Measurements from ENCODE around the gene MDFIC.

The MDFIC gene

GRCh38 chr7:114890561-114890960 is 31.3 kb upstream of the MDFIC start:
- H3K27ac ChIP-seq = no peak overlapping the region
- TF ChIP-seq, protein P1, sequence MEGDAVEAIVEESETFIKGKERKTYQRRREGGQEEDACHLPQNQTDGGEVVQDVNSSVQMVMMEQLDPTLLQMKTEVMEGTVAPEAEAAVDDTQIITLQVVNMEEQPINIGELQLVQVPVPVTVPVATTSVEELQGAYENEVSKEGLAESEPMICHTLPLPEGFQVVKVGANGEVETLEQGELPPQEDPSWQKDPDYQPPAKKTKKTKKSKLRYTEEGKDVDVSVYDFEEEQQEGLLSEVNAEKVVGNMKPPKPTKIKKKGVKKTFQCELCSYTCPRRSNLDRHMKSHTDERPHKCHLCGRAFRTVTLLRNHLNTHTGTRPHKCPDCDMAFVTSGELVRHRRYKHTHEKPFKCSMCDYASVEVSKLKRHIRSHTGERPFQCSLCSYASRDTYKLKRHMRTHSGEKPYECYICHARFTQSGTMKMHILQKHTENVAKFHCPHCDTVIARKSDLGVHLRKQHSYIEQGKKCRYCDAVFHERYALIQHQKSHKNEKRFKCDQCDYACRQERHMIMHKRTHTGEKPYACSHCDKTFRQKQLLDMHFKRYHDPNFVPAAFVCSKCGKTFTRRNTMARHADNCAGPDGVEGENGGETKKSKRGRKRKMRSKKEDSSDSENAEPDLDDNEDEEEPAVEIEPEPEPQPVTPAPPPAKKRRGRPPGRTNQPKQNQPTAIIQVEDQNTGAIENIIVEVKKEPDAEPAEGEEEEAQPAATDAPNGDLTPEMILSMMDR (conservative IDR thresholded peaks at IDR 0.05) = no peak

- H3K27ac ChIP-seq = no peak overlapping the region
- TF ChIP-seq, protein P1 (conservative IDR thresholded peaks at IDR 0.05) = no peak
These were observed 21.8 kb upstream of the MDFIC start for GRCh38 chr7:114900127-114900526.

GRCh38 chr7:114901771-114902170 is 20.1 kb upstream of the MDFIC start:
- no peak overlapping the region for H3K27ac ChIP-seq
- TF ChIP-seq, protein P1 (conservative IDR thresholded peaks at IDR 0.05) = no peak

DNA sequence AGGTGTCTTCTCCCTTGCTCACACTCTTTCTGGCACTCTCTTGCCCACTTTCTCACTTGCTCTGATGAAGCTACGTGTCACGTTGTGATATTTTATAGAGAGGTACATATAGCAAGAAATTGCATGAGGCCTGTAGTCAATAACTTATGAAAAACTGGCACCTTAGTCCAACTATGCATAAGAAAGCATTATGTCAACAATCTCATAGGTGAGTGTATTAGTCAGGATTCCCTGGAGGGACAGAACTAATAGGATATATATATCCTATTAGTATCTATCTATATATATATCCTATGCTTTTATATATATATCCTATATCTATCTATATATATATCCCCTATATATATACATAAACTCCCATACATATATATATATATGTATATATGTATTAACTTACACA is 18.8 kb upstream of the MDFIC start:
- TF ChIP-seq, protein P1 (conservative IDR thresholded peaks at IDR 0.05) = no peak
- no peak overlapping the region for H3K27ac ChIP-seq

DNA sequence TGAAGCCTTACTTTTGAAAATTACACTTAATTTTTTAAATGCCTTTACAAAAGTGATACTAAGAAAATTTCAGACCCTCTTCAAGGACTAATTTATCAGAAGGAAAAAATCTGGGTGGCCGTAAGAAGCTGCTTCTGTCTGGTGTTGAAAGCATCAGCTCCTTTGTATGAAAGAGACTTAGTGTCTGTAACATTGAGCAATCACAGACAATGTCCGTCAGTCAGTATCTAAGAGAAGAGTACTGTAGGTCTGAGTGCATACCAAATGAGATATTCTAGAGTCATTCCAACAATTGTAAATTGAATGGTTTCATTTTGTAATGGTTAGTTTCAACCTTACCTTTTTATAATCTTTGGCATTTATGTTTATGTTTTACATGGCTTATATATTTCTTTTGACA is 11.1 kb upstream of the MDFIC start:
- no peak overlapping the region for H3K27ac ChIP-seq
- TF ChIP-seq, protein P1 (conservative IDR thresholded peaks at IDR 0.05) = no peak

DNA sequence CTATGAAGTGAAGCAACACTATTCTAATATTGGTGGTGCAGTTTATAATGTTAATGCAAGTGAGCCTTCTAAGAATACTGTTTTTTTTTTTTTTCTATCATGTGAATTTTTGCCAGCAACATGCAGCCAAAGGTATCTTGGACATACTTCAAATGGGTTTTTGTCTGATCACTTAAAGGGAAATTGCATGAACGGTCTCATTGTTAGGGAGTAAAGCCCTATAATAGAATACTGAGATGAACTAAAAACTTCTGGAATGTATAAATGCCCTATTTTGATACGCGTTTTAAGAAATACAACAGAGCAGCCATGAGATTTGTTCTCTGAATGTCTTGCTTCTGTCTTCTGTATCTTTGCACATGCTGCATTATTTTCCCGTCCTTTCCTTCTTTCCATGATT is 10.5 kb upstream of the MDFIC start:
- no peak overlapping the region for H3K27ac ChIP-seq
- TF ChIP-seq, protein P1 (conservative IDR thresholded peaks at IDR 0.05) = no peak

- TF ChIP-seq, protein P1 (conservative IDR thresholded peaks at IDR 0.05) = no peak
- H3K27ac ChIP-seq = no peak overlapping the region
These were observed 5.5 kb upstream of the MDFIC start for GRCh38 chr7:114916261-114916892.

Measured in VCaP (cell line).